ENCODE data around the gene PTPRF.

Gene PTPRF

GRCh38 chr1:43556782-43557181 is 26.1 kb downstream of the PTPRF start:
- H3K4me1 ChIP-seq (ENCODE audit: control insufficient read depth, insufficient read depth, low read length): peaks cover 36% of the 10 kb centered on the region
- no peaks in the 10 kb centered on the region for H3K9me3 ChIP-seq (ENCODE audit: control insufficient read depth in 2 of 2, low read length in 2 of 2)
- no peak overlapping the region for H3K9ac ChIP-seq (ENCODE audit: low read length in 2 of 2)
- no peak overlapping the region for H3K27ac ChIP-seq (ENCODE audit: low read length)
- peaks cover 9 to 14% of the 10 kb centered on the region in 2 donors for H3K36me3 ChIP-seq (ENCODE audit: control insufficient read depth in 2 of 2, insufficient read depth in 2 of 2, low read length in 2 of 2)
- no peaks in the 10 kb centered on the region for H3K27me3 ChIP-seq (ENCODE audit: control insufficient read depth in 1 of 2, insufficient read depth in 2 of 2, low read length in 2 of 2)
- H3K4me3 ChIP-seq (ENCODE audit: low read length in 2 of 2): no peak overlapping the region

GRCh38 chr1:43557744-43558245 is 27.1 kb downstream of the PTPRF start:
- no peaks in the 10 kb centered on the region for H3K27me3 ChIP-seq (ENCODE audit: control insufficient read depth in 1 of 2, insufficient read depth in 2 of 2, low read length in 2 of 2)
- H3K4me3 ChIP-seq (ENCODE audit: low read length in 2 of 2): peak overlapping the region in 1 of 2 donors; percentile 57
- H3K36me3 ChIP-seq (ENCODE audit: control insufficient read depth in 2 of 2, insufficient read depth in 2 of 2, low read length in 2 of 2): peaks cover 9 to 14% of the 10 kb centered on the region in 2 donors
- no peaks in the 10 kb centered on the region for H3K9me3 ChIP-seq (ENCODE audit: control insufficient read depth in 2 of 2, low read length in 2 of 2)
- no peak overlapping the region for H3K27ac ChIP-seq (ENCODE audit: low read length)
- H3K9ac ChIP-seq (ENCODE audit: low read length in 2 of 2): peak overlapping the region; percentile 9 to 29
- peaks cover 29% of the 10 kb centered on the region for H3K4me1 ChIP-seq (ENCODE audit: control insufficient read depth, insufficient read depth, low read length)

- peak overlapping the region; percentile 41 for H3K27ac ChIP-seq (ENCODE audit: low read length)
- H3K9me3 ChIP-seq (ENCODE audit: control insufficient read depth in 2 of 2, low read length in 2 of 2): no peaks in the 10 kb centered on the region
- peak overlapping the region in 1 of 2 donors; percentile 57 for H3K4me3 ChIP-seq (ENCODE audit: low read length in 2 of 2)
- peaks cover 9 to 14% of the 10 kb centered on the region in 2 donors for H3K36me3 ChIP-seq (ENCODE audit: control insufficient read depth in 2 of 2, insufficient read depth in 2 of 2, low read length in 2 of 2)
- H3K27me3 ChIP-seq (ENCODE audit: control insufficient read depth in 1 of 2, insufficient read depth in 2 of 2, low read length in 2 of 2): no peaks in the 10 kb centered on the region
- H3K4me1 ChIP-seq (ENCODE audit: control insufficient read depth, insufficient read depth, low read length): peaks cover 23% of the 10 kb centered on the region
- peak overlapping the region; percentile 22 to 29 for H3K9ac ChIP-seq (ENCODE audit: low read length in 2 of 2)
Observed at GRCh38 chr1:43558346-43558841, 27.7 kb downstream of the PTPRF start.

GRCh38 chr1:43559714-43560113 is 29.0 kb downstream of the PTPRF start:
- no peak overlapping the region for H3K4me3 ChIP-seq (ENCODE audit: low read length in 2 of 2)
- H3K9ac ChIP-seq (ENCODE audit: low read length in 2 of 2): no peak overlapping the region
- H3K36me3 ChIP-seq (ENCODE audit: control insufficient read depth in 2 of 2, insufficient read depth in 2 of 2, low read length in 2 of 2): peaks cover 0 to 4% of the 10 kb centered on the region in 2 donors
- H3K9me3 ChIP-seq (ENCODE audit: control insufficient read depth in 2 of 2, low read length in 2 of 2): no peaks in the 10 kb centered on the region
- H3K4me1 ChIP-seq (ENCODE audit: control insufficient read depth, insufficient read depth, low read length): peaks cover 29% of the 10 kb centered on the region
- no peaks in the 10 kb centered on the region for H3K27me3 ChIP-seq (ENCODE audit: control insufficient read depth in 1 of 2, insufficient read depth in 2 of 2, low read length in 2 of 2)
- H3K27ac ChIP-seq (ENCODE audit: low read length): no peak overlapping the region

GRCh38 chr1:43560286-43560685 is 29.6 kb downstream of the PTPRF start:
- Histone ChIP-seq H3K9me3 (ENCODE audit: control insufficient read depth in 2 of 2, low read length in 2 of 2) (no peaks in the 10 kb centered on the region), H3K4me1 (ENCODE audit: control insufficient read depth, insufficient read depth, low read length) (peaks cover 34% of the 10 kb centered on the region), H3K9ac (ENCODE audit: low read length in 2 of 2) (no peak overlapping the region), H3K4me3 (ENCODE audit: low read length in 2 of 2) (no peak overlapping the region), H3K36me3 (ENCODE audit: control insufficient read depth in 2 of 2, insufficient read depth in 2 of 2, low read length in 2 of 2) (peaks cover 0 to 4% of the 10 kb centered on the region in 2 donors), H3K27ac (ENCODE audit: low read length) (no peak overlapping the region), H3K27me3 (ENCODE audit: control insufficient read depth in 1 of 2, insufficient read depth in 2 of 2, low read length in 2 of 2) (no peaks in the 10 kb centered on the region)

- Histone ChIP-seq H3K4me1 (ENCODE audit: control insufficient read depth, insufficient read depth, low read length) (peaks cover 33% of the 10 kb centered on the region), H3K27me3 (ENCODE audit: control insufficient read depth in 1 of 2, insufficient read depth in 2 of 2, low read length in 2 of 2) (no peaks in the 10 kb centered on the region), H3K27ac (ENCODE audit: low read length) (peak overlapping the region; percentile 31), H3K36me3 (ENCODE audit: control insufficient read depth in 2 of 2, insufficient read depth in 2 of 2, low read length in 2 of 2) (peaks cover 0 to 2% of the 10 kb centered on the region in 2 donors), H3K4me3 (ENCODE audit: low read length in 2 of 2) (no peak overlapping the region), H3K9me3 (ENCODE audit: control insufficient read depth in 2 of 2, low read length in 2 of 2) (no peaks in the 10 kb centered on the region), H3K9ac (ENCODE audit: low read length in 2 of 2) (no peak overlapping the region)
Observed at GRCh38 chr1:43563876-43564539, 33.3 kb downstream of the PTPRF start.

- Histone ChIP-seq H3K9ac (ENCODE audit: low read length in 2 of 2) (peak overlapping the region in 1 of 2 donors; percentile 42), H3K9me3 (ENCODE audit: control insufficient read depth in 2 of 2, low read length in 2 of 2) (no peaks in the 10 kb centered on the region), H3K4me3 (ENCODE audit: low read length in 2 of 2) (peak overlapping the region; percentile 73 to 78), H3K4me1 (ENCODE audit: control insufficient read depth, insufficient read depth, low read length) (peaks cover 29% of the 10 kb centered on the region), H3K36me3 (ENCODE audit: control insufficient read depth in 2 of 2, insufficient read depth in 2 of 2, low read length in 2 of 2) (peaks cover 0 to 2% of the 10 kb centered on the region in 2 donors), H3K27me3 (ENCODE audit: control insufficient read depth in 1 of 2, insufficient read depth in 2 of 2, low read length in 2 of 2) (no peaks in the 10 kb centered on the region), H3K27ac (ENCODE audit: low read length) (peak overlapping the region; percentile 31)
Observed at GRCh38 chr1:43564551-43565348, 34.1 kb downstream of the PTPRF start.

- peak overlapping the region; percentile 21 to 48 for H3K9ac ChIP-seq (ENCODE audit: low read length in 2 of 2)
- H3K36me3 ChIP-seq (ENCODE audit: control insufficient read depth in 2 of 2, insufficient read depth in 2 of 2, low read length in 2 of 2): peaks cover 0 to 4% of the 10 kb centered on the region in 2 donors
- no peaks in the 10 kb centered on the region for H3K9me3 ChIP-seq (ENCODE audit: control insufficient read depth in 2 of 2, low read length in 2 of 2)
- peak overlapping the region; percentile 73 to 78 for H3K4me3 ChIP-seq (ENCODE audit: low read length in 2 of 2)
- no peaks in the 10 kb centered on the region for H3K27me3 ChIP-seq (ENCODE audit: control insufficient read depth in 1 of 2, insufficient read depth in 2 of 2, low read length in 2 of 2)
- no peak overlapping the region for H3K27ac ChIP-seq (ENCODE audit: low read length)
- peaks cover 29% of the 10 kb centered on the region for H3K4me1 ChIP-seq (ENCODE audit: control insufficient read depth, insufficient read depth, low read length)
Observed at GRCh38 chr1:43565600-43566360, 35.1 kb downstream of the PTPRF start.

- Histone ChIP-seq H3K27ac (ENCODE audit: low read length) (no peak overlapping the region), H3K9ac (ENCODE audit: low read length in 2 of 2) (no peak overlapping the region), H3K27me3 (ENCODE audit: control insufficient read depth in 1 of 2, insufficient read depth in 2 of 2, low read length in 2 of 2) (no peaks in the 10 kb centered on the region), H3K4me3 (ENCODE audit: low read length in 2 of 2) (peak overlapping the region; percentile 73 to 78), H3K4me1 (ENCODE audit: control insufficient read depth, insufficient read depth, low read length) (peaks cover 29% of the 10 kb centered on the region), H3K36me3 (ENCODE audit: control insufficient read depth in 2 of 2, insufficient read depth in 2 of 2, low read length in 2 of 2) (peaks cover 0 to 7% of the 10 kb centered on the region in 2 donors), H3K9me3 (ENCODE audit: control insufficient read depth in 2 of 2, low read length in 2 of 2) (no peaks in the 10 kb centered on the region)
Observed at GRCh38 chr1:43566382-43567044, 35.8 kb downstream of the PTPRF start.

GRCh38 chr1:43569175-43569574 is 38.5 kb downstream of the PTPRF start:
- no peak overlapping the region for H3K27ac ChIP-seq (ENCODE audit: low read length)
- H3K36me3 ChIP-seq (ENCODE audit: control insufficient read depth in 2 of 2, insufficient read depth in 2 of 2, low read length in 2 of 2): peaks cover 0 to 15% of the 10 kb centered on the region in 2 donors
- no peaks in the 10 kb centered on the region for H3K27me3 ChIP-seq (ENCODE audit: control insufficient read depth in 1 of 2, insufficient read depth in 2 of 2, low read length in 2 of 2)
- peaks cover 27% of the 10 kb centered on the region for H3K4me1 ChIP-seq (ENCODE audit: control insufficient read depth, insufficient read depth, low read length)
- H3K9ac ChIP-seq (ENCODE audit: low read length in 2 of 2): no peak overlapping the region
- H3K9me3 ChIP-seq (ENCODE audit: control insufficient read depth in 2 of 2, low read length in 2 of 2): no peaks in the 10 kb centered on the region
- no peak overlapping the region for H3K4me3 ChIP-seq (ENCODE audit: low read length in 2 of 2)
